Stimulated activated CD4-positive, alpha-beta T cell treated with anti-CD3 and anti-CD28 coated beads, Interleukin-15, amount 100 ng/mL, for 24 hours (primary cell): ENCODE results near the gene GRIA1.

Source experiments
- DNase-seq: peaks from one replicate; pipeline ENCODE4 v3.0.0-alpha.2; 2020

GRIA1 gene

DNA sequence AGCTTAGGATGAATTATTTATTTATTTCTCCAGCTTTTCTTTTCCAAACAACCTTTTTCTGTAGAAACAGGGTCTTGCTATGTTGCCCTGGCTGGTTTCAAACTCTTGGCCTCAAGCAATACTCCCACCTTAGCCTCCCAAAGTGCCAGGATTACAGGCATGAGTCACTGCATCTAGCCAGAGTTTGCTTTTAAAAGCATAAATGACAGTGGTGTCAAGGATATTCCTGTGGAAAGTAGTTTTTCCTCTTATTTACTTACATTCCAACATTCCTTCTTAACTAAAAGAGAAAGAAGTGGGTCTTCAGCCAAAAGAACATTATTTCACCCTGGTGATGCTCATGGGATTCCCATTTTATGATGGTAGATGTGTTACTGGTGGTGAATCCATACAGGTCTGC lies 62.4 kb downstream of the GRIA1 start:
- no peak for DNase-seq

DNA sequence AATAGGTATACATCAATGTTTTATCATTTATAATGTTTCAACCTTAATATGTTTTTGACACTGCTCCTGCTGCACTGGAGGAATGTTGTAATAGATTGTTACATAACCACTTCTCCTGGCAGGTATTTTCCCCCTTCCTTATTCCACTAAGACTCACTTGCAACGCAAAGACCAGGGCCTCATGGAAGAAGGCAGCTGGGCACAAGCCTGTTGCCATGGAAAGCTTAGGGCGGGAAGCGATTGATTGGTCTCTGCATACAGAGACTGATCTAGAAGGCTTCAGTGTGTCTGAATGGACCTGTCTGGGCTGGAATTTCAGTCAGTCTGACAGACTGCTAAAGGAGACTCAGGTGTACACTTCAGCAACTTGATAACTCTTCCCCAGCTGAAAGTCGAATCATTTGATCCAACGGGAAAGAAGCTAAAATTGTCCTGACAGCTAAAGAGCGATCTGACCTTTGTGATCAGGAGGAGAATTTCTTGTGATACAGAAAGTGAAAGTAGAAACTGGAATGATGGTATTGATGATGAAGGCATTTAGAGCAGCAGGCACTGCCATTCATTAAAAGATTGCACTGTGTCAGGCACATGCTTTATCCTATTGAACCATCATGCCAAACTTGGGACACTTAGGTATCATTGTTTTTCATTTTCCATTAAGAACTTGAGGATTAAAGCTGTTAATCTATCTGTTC lies 65.1 kb downstream of the GRIA1 start:
- DNase-seq, result no peak

DNA sequence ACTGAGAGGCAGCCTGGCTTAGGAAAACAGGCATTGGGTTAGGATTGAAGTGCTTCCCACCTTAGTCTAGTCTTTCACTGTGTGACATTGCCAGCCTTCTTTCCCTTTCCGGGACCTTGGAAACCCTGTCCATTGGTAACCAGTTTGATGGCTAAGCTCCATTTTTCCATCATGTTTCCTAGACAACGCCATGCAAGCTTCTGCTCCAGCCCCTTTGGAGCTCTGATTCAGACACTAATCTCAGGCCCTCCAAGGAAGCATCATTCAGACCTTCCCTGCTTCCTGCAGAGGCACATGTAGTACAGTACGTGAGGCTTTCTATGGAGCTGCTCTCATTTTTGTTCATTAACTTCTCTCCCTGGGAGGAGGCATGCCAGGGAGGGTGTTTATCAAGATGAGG lies 68.5 kb downstream of the GRIA1 start:
- DNase-seq, result no peak

DNA sequence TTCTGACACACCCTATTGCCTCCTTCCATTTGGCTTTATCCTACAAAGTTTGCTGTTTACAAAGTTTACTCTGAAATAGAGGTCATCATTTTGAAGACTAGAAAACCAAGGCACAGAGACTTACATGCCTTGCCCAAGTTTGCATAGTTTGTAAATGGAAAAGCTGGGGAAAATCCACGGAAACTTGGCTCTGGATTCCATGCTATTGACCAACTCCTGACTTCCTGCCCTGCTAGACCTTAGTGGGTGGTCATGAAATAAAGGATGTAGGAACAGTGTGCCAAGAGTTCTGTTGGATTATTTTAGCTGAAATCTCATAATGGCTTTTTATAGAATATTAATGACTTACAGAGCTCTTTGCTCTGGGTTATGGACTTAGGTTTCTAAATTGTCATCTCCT lies 69.5 kb downstream of the GRIA1 start:
- DNase-seq, result no peak

DNA sequence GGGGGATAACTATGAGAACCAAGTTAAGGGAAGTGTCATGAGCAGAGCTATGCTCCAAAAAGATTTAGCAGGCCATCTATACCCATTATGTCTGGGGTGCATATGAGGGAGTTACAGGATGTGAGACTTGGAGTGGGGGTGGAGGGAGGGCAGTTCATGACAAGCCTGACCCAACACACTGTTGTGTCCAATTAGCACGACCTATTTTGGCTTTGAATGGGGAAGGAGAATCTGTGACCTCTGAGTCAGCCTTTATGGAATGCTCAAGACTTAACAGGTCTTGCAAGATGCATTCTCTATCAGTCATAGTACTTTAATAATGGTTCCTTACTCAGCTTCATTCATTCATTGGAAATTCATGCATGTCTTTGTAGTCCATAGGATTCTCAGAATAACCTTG lies 71.7 kb downstream of the GRIA1 start:
- DNase-seq, result no peak

DNA sequence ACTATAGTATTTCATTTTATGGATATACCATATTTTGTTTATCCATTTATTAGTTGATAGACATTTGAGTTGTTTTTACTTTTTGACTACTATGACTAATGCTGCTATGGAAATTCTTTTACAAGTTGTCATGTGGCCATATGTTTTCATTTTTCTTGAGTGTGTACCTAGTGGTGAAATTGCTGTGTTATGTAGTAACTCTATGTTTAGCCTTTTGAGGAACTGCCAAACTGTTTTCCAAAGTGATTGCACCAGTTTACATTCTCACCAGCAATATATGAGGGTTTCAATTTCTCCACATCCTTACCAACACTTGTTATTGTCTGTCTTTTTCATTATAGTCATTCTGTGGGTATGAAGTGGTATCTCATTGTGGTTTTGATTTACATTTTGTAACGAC lies 75.4 kb downstream of the GRIA1 start:
- DNase-seq, result no peak

DNA sequence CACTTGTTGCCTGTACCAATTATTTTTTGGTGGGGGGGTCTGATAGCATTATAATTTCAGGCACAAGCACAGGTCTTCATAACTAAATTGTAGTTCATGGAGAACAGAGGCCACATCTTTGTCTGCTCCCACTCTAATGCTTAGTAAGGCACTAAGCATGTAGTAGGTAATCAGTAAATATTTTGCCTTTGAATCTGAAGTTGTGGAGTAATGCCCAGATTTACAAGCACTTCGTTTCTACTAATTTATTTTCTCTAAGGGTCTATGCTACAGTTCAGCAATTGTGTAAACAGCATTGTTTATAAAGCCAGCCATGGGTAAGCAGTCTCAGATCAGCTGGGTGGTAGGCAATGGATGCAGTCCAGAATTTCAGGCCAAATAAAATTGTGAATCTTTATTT lies 78.6 kb downstream of the GRIA1 start:
- DNase-seq, result no peak

DNA sequence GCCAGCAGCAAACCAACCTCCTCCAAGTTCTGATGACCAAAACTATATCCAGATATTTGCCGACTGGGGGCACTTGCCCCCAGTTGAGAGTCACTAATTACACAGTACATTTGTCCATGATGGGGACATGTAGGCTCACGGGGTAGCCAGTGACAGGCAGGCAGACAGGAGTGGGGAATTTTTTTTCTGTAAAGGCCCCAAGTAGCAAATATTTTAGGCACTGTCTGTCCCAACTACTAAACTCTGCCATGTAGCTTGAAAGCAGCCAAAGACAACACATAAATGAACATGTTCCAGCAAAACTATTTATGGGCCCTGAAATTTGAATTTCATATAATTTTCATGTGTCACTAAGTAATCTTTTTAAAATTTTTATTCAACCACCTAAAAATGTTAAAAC lies 80.7 kb downstream of the GRIA1 start:
- DNase-seq, result no peak

DNA sequence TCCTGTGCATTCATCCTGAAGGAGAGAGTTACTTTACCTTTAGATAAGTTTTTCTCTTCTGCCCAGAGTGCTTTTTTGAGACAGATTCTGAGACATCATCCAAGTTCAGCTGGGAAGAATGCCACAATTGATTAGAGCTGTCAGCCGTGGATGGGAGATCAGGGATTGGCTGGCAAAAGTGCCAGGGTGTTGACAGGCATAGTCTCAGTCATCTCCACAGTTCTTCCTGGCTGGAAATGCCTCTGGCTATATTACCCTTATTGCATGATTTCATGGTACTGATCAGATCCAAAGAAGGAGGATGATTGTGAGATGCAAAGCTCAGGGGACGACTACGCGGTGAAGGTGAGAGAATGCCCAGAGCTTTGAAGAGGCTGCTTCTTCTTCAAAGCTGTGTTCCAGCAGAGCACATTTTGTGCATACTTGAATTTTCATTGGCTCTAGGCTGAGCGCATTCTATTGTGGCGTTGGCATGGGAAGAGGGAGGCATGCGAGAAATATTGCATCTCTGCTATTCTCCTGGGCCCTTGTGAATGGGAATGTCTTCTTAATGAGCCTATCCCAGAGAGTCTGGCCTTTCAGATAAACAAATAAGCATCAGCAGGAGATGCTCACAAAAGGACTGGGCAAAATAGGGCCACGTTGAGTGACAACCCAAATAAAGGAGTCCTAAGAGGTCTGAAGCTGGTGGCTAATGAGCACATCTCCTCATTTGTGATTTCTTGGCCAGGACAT lies 82.1 kb downstream of the GRIA1 start:
- DNase-seq, result no peak

DNA sequence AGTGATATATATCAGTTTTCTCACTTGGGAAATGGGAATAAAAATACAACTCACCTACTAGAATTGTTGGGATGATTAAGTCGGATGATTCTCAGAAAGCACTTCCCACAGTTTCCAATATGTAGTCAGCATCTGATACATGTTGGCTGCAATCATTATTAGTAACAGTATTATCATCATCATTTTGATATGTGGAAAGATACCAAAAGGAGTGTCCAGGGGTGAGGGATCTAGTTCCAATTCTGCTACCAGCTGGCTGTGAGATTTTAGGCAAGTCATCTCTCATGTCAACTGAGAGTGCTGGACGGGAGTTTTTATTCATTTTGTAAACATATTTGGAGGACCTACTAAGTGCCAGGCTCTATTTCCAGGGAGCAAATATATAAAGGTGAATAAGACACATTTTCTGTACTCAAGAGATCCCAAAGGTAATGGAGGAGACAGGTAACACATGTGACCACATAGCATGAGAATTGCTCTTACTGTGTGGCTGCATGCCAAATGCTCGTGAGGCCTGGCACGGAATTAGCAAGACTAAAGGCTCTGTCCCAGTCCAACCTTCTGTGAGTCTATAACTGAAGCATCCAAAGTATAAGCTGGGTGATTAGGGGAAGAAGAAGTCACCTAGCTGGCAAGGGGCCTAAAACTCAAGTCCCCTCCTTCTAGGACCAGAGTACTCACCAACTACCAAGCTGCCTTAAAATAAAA lies 83.0 kb downstream of the GRIA1 start:
- DNase-seq, result no peak

DNA sequence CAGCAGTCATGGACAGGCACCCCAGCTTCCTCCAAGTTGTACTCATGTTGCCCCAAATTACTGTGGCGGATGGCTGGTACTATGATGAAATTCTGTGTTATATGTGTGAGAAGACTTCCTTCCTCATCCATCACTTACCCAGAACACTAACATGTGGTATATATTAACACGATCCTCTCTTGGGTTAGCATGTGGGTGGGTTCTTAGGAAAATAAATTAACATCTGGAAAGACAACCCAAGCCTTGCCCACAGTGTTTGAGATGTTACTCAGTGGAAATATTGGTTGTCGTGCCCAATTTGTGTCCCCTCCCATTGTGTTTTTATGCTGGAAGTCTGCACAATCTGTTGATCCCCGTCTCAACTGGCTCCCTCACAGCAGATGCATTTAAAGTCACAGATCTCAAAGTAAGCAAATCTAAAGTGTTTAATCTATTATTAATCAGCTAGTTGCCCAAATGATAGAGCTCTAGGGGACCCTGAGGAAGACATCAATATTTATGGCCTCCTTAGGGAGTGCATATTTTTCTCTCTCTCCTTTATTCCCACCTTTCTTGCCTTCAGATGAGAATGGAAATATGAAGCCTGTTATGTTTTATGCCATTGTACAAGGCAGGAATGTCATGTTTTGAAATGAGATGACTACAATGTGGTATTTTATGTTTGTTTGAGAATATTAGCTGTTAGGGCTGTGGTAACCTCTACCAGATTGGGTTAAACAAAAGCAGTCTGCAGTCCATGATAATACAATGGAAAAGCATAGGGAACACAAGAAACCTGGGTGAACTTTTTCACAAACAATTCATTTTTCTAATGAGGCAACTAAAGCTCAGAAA lies 93.9 kb downstream of the GRIA1 start:
- DNase-seq, result no peak

DNA sequence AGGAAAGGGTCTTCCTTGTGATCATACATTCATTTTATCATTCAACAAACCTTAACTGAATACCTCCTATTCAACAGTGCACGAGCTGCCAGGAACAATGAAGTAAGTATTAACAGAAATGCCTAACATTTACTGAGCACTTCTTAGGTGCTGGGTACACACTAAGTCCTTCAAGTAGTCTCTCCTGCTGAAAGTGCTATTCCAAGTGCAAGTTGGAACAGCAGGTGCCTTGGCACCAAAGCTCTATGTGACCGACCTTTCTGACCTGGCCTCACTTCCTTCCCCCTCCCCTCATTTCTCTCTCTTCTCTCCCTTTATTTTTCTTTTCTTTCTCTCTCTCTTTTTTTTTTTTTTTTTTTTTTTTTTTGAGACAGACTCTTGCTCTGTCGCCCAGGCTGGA lies 94.5 kb downstream of the GRIA1 start:
- DNase-seq, result no peak

DNA sequence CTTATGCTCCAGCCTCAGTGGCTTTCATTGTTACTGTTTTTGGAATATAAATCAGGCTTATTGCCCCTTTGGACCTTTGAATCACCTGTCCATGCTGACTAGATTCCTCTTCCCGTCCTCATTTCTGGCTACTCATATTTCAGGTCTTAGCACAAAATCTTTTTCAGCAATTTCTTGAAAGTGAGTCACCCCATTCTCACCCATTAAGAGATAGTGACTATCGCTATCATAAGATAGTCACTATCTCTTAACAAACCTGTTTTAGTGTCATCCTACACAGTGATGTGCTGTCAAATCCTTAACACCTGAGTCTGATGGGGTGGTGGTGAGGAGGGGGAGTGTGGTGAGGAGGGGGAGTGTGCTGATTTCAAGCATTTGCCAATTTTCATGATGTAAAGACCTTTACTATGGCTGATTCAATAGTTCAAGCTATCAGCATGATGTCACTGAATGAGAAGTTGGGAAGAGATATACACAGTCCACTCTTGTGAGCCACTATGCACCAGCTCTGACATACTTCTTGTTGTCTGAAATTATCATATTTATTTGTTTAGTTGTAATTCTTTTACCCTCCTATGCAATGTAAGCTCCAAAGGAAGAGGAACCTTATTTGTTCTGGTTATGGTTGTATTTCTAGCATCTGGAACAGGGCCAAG lies 95.3 kb downstream of the GRIA1 start:
- no peak for DNase-seq

DNA sequence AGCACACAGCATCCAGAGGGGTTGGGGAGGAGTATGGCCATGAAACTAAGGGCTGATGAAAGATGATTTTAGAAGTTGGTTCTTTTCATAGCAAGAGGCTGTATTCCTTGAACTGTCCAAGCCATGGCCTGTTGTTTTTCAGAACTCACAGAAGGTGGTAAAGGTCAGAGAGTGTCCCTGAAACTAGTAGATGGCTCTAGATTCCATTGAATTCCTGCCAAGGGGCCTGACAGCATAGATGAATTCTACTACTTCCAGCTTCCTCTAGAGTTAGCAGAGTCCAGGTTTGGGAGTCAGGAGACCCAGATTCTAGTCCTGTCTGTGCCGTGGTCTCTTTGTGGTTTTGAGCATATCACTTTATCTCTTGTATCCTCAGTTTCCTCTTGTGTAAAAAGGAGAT lies 101.6 kb downstream of the GRIA1 start:
- no peak for DNase-seq

DNA sequence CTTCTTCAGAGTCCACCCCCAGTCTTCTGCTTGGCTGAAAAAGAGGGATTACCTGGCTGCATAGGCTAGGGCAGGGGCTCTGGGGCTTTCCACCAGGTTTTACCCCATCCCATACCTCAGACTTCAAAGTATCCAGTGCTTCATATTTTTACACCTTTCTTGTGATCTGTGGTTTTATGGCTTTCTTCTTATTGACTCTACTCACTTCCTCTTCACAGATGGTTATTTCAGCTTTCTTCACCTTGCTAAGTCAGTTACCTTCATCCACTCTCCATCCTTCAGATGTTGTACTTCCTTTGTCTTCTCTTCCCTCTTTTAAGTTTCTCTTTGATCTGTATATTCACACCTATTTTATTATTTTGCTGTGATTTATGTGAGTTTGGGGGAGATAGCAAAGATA lies 104.3 kb downstream of the GRIA1 start:
- DNase-seq, result no peak

DNA sequence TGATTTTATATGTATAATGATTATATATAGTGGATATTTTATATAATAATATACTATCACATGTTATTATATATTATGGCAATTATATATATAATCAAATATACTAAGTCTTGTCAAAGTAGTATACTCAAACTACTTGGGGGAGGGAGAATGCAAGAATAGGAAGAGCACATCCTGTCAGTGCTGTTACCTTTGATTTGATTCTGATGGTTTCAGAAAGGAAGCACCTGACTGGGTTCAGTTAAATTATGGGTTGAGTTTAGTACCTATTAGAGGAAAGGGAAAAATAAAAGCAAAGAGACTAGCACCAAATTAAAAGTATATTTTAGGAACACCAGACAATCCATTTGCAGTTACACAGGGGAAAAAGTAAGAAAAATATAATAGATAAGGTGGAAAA lies 107.6 kb downstream of the GRIA1 start:
- no peak for DNase-seq

DNA sequence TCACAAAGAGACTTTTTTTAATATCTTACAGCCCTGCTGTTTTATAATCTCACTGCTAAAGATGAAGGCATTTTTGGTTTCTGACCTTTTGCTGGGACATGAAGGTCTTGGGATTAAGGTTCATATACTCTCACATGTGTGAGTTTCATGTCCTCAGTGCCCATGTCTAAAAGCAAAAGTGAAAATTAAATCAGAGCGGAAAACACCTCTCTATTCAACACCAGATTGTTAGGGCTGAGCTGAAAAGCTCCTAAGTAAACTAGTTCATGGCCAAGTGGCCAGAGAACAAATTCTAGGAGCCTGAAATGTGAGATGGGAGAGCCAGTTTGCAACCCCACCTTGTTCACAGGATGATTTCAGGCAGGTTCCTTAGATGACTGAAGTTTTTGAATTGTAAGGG lies 110.9 kb downstream of the GRIA1 start:
- DNase-seq, result no peak

DNA sequence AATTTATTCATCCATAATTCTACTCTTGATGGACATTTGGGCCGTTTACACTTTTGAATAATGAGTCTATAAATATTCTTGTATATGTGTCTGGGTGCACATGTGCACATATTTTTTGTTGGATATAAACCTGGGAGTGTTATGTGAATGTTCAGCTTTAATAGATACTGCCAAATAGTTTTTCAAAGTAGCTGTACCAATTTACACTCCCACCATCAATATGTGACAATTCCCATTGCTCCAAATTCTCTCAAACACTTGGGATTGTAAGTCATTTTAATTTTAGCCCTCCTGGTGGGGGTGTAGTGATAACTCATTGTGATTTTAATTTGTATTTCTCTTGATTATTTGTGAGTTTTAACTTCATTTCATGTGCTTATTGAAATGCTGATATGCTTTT lies 114.9 kb downstream of the GRIA1 start:
- no peak for DNase-seq

DNA sequence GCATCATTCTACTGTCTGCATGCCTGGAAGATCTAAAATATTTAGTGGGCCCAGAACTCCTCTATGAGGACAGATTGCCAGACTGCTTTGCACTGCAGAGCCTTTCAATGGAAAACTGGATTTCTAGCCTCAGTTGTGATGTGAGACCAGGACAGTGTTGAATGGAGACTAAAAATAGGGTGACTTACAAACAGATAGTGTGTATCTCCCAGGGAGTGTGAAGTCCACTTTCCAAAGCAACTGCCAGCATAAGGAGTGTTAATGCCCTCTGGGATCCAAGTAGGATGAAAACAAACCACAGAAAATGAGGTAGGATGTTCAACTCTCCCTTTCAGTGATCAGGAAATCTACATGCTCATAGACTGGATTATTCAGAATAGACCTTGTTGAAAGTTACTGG lies 119.5 kb downstream of the GRIA1 start:
- no peak for DNase-seq

DNA sequence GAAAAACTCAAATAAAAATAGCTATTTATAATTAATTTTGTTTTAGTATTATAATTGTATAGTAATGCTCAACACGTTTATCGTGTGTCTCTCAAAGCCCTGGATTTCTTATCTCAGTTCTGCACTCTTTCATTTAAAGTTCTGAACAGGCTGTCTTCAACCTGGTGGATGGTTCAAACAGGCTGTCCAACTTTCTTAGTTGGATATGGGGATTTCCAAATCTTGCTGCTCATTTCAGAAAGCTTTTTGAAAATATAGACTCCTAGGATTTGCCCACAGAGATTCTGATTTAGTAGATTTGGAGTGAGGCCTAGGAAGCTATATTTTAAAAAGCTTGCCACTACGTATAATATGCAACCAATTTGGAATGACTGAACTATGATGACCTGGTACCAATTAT lies 120.3 kb downstream of the GRIA1 start:
- no peak for DNase-seq

DNA sequence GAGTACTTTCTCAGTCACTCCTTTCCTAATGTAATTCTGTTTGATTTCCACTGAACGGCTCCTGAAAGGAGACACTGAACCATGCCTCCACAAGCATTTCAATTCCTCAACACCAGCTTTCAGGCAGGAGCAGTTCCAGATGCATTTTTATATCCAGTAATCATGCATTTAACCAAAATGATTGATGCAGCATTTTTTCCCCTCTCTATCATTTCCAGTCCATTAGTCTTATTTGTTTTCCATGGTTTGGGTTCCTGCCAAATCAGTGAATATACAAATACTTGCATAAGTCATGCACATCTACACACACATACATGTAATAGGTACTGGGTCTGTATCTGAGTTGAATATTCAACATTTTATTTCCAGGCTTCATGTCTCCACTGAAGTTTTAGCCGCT lies 122.7 kb downstream of the GRIA1 start:
- no peak for DNase-seq

DNA sequence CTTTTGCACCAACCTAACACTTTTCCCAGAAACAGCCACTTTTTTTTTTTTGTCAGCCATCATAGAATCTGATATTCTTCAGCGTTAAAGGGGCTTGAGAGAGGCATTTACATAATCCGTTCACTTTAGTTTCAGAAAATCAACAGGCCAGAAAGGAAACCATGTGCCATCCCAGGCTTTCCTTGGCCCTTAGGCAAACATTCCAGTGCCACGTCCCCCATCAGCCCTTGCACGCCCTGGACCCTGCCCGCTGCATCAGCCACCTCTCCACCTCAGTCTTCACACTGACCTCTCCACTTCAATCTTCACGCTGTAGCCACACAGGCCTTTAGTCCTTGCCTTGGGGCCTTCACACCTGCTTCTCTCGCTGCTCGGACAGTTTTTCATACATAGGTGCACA lies 123.2 kb downstream of the GRIA1 start:
- DNase-seq, result no peak

DNA sequence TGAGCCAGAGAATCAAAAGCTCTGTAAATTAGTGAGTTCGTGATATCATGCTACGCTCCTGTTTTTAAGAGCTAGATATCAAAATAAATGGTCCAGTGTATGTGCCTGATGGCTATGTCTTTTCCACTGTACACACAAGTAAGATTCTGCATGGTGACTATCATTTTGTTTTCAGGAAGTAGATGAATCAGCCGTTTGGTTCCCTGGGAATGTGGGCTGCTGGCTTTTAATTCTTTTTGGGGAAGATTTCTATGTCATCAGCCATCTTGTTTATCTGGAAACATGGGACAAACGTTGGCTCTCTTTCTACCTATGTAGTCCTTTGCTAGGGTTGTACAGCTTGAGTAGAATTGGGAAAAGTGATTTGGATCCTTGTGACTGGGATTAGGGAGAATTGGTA lies 126.7 kb downstream of the GRIA1 start:
- DNase-seq, result no peak
